Activated T-cell treated with anti-CD3 and anti-CD28 coated beads for 48 hours (primary cell): ENCODE results near the gene EPHB1.
A peak's percentile ranks its signal among the peaks of the same experiment; 100 is the strongest.

Experiments used
- DNase-seq: peaks from one replicate; pipeline ENCODE4 v3.0.0-alpha.2; 2020; ENCODE audit warnings: low read depth

EPHB1 gene

DNA sequence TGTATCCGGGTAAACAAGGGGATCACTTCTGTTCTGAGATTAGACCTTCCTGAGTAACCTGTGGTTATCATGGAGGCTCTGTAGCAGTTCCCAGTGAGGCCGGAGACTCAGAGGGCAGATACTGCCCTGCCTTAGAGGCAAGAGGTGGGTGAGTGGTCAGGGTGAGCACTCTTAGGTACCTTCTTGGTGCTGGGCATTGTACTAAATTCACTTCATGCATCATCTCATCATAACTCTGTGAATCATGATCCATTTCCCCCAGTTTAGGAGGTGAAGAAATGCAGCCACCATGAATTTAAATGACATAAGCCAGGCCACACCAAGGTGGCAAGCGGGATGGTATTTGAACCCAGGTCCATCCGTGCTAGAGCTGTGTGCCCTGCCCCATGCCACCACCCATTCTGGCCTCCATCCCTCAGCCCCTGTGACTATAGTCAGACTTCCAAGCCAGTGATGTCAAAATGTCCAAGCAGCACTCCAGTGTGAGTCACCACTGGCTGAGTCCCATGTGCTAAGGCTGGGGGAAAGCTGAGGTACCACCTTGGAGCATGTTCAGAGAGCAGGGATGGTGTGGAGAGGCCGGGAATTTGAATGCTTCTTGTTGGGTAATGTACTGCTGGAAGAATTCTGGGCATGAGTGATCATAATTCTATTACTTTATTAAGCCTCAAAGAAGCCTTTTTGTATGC, 88.8 kb downstream of the EPHB1 start:
- no peak for DNase-seq

DNA sequence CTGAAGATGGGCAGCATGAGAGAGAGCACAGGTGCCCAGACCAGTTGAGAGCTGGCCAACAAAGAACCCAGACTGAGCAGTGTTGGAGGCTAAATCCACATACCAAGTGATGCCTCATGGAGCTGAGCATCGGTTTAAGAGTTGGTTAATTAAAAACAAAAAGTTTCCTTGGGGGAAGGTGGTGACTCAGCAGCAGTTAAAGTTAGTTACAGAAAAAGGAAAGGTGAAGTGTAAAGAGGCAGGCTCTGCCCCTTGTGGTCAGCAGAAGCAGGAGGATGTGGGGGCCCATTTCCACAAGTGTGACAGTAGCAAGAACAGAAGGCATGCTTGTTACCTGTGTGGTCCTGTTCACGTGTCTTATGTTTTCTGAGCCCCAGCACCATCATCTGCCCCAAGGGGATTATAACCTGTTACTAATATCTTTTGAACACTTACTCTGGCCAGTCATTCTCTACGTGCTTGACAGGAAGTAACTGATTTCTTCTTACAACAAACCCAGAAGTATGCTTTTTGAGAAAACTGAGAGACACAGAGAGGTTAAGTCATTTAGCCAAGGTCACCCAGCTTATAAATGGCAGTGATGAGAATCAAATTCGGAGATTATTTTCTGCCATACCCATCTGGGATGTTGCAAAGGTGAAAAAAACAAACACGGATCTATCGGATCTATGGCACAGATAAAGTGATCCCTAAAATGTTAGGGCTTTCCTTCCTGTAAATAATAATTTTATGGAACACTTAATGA, 91.0 kb downstream of the EPHB1 start:
- no peak for DNase-seq

DNA sequence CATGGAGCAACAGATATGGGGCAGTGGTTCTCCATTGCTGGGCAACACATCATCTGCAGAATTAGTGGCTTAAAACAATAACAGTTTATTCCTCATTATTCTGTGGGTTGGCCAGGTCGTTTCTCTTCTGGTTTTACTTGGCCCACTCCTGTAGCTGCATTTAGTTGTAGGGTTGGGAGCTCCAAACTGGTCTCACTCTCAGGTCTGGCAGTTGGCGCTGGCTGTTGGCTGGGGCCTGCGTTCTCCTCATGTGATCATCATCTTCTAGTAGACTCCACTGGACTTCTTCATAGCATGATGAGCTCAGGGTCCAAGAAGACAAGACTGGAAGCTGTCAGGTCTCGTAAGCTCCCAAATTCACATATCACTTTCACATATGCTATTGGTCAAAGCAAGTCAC, 91.9 kb downstream of the EPHB1 start:
- no peak for DNase-seq

DNA sequence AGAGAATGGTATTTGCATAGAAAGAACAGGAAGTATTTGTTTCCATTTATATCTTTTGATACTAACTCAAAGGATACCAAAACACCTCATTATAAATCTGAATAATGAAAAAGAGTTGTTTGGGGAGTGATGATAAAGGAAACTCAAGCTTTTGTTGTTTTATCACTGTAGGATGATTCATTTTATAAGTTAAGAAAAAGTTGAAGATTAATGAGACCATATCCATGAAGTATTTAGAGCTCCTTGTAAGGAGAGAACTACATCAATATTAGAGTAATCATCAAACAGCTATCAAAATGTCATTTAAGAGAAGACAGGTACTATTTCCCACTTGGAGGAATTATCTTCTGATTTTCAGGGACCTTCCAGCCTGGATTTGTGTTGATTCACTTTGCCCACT, 92.5 kb downstream of the EPHB1 start:
- no peak for DNase-seq

DNA sequence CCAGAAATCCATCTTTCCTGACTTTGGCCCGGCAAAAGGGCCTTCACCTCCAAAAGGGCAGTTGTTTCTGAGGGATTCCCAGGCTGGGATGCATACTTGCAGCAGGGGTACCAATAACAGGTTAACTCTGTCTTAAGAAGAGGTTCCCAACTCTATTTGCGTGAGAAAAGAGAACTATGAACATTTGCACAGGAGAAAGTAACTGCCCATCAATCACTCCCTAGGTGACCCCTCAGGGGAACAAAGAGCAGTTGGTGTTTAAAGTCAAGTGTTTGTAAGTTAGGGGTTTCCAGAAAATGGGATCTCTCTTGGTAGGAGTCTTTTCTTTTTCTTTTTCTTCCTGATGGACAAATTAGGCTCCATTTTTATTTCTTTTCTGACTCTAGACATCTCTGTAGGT, 97.3 kb downstream of the EPHB1 start:
- DNase-seq = no peak

DNA sequence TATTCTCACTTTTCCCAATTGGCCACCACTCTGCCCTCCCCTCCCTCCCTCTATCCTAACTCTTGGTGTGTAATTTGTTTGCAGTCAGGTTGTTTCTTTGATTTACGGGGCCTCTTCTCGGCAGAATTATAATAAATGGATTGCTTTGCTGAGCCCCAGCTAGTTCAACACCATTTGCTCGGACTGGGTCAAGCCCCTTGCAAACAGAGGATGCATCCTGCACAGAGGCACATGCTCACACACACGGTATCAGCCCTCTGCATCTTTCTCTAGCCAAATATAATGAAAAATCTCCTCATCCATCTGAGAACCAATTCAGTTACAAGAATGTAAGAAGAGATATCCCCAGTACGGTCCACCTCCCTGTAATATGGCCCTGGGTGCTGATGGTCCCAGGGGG, 97.7 kb downstream of the EPHB1 start:
- DNase-seq = no peak

DNA sequence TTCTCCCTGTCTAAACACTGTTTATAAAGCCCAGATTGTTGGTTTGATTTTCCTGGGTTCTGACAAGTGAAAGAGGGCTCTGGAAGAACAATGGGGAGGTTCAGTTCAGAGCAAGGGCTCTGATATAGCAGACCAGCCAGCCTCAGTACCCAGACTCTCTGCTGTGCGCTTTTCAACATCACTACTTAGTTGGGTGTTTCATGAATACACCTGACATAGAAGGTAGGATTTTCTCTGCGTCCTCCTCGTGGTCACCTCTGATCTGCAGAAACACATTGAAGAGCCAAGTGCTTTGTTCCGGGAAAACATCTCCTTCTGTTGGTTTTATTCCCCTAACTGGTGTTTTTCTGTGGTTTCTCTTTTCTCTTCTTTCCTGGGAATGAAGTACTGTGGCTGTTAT, 99.5 kb downstream of the EPHB1 start:
- no peak for DNase-seq

DNA sequence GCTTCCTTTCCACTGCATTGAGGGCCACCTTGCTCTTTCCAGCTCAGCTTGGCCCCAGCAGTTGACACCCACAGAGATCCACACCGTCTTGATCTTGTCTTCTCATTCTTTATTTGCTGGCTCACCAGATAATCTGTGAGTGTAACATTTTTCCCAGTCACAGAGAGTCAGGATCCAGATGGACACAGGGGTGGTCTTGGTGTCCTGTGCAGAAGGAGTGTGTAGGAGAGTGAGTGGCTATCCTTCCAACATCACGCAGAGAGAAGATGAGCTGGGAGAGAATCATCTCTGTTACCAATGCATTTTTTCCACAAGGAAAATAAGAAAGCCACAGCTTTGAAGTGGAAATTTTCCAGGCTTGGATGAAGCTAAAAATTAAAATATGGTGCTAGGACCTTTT, 100.1 kb downstream of the EPHB1 start:
- no peak for DNase-seq

DNA sequence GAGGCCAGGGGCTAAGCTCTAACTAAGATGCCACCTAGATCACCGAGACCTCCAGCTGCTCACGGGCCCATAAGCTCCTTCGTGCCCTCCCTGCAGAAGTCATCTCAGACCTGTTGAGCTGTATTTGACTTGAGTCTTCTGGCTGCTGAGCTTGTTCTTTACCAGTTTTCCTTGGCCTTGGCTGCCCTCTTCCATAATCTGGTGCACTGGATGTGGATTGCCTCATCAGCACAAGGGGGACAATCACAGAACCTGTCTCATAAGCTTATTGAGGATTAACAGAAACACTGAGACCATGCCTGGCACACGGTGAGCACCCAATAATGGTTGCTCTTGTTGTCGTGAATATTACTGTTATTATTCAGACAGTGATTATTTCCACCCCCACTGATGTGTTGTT, 101.1 kb downstream of the EPHB1 start:
- DNase-seq = no peak

DNA sequence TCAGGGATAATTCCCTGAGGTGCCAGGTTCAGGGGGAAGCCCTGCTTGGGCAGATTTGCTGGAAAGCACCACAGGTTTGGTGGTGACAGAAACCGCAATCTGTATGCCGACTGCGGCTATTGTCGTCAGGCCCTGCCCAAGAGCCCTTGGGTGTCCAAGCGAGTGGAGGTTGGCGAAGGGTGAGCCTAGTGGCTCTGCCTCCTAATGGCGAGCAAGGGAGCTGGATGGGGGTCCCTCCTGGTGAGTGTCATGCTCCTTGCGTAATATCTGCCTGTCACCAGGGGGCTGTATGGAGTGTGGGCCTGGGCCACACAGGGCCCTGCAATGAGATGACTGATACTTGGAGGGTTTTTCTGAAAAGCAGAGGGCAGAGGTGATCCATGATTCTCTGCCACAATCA, 101.6 kb downstream of the EPHB1 start:
- DNase-seq = no peak

DNA sequence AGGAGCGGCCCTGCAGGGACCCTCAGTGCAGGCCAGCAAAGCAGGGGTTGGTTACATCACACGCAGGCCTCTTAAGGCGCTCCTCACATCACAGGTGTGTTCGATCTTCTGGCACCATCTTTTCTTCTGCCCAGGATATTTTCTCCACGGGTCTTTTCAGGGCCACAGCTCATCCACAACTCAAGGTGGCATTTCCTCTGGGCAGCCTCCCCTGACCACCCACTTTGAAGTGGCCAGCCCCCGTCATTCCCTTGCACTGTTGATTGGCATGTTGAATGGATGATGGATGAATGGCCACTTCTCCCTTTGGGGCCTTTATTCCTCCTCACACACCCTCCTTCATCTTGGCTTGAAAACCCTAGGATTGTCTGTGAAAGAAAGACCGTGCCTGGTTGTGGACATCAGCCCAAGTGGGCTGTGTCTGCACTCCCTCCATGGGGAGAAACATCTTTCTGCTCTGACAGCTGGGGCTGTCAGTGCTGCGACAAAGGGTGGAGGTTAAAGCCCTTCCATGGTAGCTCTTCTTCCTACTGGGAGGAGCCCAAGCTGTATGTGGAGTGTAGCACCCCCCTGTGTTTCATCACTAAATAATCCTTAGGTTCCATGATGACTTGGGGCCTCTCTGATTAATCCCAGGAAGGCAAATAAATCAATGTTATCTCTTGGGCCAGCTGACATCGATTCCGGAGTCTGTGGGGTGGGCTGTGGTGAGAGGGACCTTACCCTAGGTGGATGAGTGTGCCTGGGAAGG, 102.5 kb downstream of the EPHB1 start:
- no peak for DNase-seq

DNA sequence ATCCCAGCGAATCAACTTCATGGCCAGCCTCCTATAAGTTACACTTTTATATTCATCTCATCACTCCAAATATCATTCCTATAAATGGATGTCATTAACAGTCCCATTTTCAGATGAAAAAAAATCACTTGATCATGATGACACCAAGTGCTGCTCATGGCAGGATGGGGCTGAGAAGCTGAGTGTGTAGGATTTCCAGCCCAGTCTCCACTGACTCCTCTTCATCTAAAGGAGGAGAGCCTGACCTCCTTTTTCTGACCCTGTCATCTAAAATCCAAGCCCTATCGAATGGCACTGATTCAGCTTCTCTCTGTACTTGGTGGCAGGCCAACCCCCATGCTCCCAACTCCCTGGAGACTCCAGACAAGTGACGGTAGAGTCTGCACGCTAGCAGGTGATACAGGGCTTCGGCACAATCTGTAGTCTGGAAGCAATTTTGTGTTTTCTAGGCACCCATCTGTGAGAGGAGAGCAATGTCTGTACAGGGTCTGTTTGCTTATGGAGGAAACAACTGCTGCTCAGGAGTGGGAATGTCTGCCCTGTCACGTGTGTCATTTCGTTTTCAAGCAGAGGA, 103.2 kb downstream of the EPHB1 start:
- no peak for DNase-seq

DNA sequence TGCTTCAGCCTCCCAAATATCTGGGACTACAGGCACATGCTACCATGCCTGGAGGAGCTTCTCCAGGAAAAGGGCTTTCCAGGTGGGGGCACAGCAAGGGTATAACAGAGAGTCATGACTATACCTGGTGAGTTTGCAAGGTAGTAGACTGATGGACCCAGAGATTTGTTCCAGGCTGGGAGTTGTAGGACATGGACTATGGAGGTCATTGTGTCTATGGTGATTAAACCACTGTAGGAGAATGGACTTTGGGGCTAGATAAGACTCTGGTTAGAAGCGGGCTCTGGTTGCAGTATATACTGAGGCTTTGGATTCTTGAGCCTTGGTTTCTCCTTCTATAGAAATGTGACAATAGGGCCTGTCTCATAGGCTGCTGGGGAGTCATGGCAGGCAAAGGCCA, 104.7 kb downstream of the EPHB1 start:
- DNase-seq = no peak

DNA sequence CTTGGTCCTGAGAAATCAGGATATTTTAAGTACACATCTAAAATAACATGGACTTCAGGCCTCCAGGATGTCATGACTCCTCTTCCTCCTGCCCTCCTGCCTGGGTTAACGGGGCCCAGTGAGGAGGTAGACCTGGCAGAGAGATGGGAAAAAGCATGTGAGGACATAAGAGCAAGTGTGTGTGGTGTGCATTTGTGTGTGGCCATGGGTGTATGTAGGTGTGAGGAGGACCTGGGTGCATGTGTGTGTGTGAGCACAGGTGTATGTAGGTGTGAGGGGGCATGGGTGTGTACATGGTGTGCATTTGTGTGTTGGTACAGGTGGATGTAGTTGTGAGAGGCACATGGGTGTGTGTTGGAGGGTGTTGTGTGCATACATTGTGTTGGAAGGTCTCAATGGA, 105.4 kb downstream of the EPHB1 start:
- no peak for DNase-seq

DNA sequence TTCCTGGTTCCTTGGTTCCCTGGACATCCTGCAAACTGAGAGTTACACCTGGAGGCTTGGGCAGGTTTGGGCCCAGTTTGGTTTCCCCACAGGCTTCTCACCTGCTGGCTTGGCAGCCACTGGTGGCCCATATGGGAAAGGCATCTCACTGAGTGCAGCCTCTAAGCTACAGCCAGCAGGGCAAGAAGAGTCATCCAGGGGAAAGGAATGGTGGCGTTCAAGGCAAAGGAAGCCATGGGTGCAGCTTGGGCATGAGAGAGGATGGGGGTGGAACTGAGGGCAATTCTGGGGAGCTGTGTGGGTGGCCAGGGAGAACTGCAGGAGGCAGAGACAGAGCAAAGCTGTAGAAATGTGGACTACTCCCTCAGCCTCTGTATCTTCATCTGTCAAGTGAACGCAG, 106.4 kb downstream of the EPHB1 start:
- DNase-seq = no peak

DNA sequence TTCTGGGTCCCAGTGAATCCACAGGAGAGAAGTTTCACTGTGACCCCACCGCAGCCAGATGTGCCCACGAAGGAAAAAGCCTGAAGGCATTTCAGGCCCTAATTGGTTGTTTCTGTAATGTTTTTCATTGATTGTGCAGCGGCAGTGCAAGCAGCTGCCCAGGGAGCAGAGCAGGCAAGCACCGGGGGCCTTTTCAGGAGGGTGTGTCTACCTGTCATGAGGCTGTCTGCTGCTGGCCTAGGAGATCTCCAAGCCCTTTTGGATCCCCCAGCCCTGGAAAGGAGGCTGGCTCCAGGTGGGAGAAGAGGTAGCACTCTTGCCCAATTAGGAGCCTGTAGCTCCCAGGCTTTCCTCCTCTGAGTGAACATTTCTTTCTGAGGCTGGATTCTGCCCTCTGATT, 108.8 kb downstream of the EPHB1 start:
- DNase-seq = no peak

DNA sequence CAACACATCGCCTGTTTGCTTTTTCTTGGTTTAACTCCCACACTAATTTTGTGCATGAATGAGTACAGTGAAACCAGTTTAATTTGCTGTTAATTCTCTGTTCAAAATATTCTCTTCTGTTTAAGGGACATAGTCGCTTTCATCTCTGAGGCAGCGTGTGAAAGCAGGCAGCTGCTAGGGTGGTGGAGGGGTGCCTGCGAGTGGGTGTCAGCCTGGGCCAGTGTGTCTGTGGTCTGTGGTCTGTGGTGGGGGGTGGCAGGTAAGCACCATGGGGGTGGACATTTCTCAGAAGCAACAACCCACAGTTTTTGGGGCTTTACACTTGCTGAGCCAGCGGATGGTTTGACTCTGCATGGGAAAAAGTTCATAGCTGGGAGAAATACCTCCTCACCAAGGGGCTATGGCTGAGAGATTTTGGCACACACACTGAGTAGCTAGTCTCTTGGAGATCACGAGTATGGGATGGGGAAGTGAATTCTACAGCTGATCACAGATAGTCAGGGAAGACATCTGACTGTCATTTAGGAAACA, 109.2 kb downstream of the EPHB1 start:
- DNase-seq = peak; percentile 20

DNA sequence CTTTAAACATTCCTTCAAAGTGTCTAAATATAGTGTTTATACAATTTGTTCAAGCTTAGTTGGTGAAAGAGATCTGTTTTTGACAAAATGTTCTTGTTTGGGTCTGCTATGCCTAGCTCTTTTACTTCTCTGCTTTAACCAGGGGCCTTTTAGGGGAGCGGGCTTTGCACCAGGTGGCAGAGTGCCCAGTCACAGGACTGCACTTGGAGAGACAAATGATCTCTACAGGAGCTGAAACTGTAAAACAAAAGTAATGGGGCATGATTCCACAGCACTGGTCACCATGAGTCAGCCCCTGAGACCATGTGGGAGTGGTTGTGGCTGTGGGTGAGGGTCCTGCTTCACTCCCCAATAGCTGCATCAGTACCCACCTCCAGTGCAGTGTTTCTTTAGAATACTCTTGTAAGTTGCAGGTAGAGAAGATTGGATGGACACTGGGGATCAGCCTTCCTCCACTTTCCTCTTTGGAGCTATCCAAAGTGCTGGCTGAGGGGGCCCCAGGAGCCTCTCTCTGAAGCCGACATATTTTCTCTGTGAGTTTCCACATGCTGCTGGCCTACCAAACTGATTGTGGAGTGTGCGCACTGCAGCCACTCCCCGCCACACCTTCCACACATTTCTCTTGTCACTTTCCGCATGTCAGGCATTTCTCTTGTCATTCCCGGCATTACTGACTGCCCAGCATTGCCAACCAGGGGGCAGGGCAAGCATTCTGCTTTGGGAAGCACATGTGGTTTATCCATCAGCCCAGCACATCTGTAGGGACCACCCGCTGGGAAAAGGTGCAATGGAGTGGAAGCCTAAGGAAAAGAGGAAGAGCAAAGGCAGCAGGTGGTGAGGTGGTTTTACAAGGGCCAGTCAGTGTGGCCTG, 110.0 kb downstream of the EPHB1 start:
- no peak for DNase-seq

DNA sequence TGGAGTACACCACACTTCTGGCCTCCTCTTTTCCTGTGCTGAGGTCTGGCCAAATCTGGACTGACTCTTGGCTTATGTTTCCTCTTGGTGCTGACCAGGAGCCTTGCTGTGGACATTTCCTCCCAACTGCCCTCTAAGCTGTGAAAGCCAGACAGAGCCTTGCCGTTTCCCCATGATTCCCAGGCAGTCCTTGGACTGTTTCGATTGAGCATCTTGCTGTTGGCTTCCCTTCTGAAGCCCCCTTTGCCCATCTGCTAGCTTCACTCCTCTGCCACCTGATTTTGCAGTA, 110.5 kb downstream of the EPHB1 start:
- DNase-seq = no peak

DNA sequence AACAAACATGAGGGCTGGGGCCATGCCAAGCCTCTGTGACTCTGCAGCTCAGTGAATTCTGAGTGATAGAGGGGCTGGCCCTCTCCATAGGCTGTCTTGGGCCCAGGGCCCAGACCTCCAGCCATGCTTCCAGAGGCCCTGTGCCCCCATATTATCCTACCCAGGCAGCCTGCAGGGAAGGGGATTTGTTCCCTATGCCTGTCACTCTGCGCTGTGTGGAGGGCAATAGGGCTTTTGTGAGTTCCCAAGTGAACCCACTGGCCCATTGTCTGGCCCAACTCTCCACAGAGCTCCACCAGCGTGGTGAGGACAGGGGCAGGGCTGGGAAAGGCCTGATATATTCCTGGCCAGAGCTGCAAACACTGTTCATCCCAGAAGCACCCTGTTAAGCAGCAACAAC, 113.2 kb downstream of the EPHB1 start:
- DNase-seq = no peak

DNA sequence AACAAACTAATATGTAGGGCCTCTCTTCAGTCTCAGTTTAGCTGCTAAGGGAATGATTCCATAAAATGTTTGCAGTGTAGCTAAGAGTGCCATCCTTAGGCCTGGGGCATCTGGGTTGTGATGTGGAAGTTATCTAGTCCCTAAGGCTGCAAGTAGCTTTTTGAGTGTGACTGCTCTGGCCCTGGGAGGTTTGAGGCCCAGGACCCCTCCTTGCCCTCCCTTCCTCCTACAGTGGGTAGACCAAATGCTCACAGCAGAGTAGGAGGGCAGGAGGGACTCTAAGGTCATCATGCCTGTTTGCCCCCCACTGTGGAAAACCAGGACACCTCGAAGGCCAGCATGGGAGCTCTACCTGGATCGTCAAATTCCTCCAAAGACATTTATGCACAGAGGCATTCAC, 115.0 kb downstream of the EPHB1 start:
- no peak for DNase-seq
